Ovary (tissue), 1 donor: ENCODE measurements around the gene PHACTR3.

Experiments used
- EP300 ChIP-seq: sonication (generic); formaldehyde crosslinking; IDR thresholded peaks from one replicate; pipeline ENCODE4 v1.6.1; 2017; ENCODE audit warnings: antibody characterized with exemption
- POLR2A ChIP-seq: fragments of 450-650 bp; IDR thresholded peaks from one replicate; pipeline ENCODE4 v1.6.1; 2017; ENCODE audit warnings: antibody characterized with exemption, mild to moderate bottlenecking, moderate library complexity

GRCh38 chr20:59772373-59772705 lies 168.0 kb downstream of the PHACTR3 start:
- TF ChIP-seq EP300 (no peak), POLR2A (no peak)
